ENCODE data around the gene CRISPLD2. TPM values are rescaled to one million over a fixed set of nuclear protein-coding genes. Genes with fewer than 3 reads are reported as not detected.

CRISPLD2 gene
- total RNA-seq, 1 donor: 40.2 TPM

DNA sequence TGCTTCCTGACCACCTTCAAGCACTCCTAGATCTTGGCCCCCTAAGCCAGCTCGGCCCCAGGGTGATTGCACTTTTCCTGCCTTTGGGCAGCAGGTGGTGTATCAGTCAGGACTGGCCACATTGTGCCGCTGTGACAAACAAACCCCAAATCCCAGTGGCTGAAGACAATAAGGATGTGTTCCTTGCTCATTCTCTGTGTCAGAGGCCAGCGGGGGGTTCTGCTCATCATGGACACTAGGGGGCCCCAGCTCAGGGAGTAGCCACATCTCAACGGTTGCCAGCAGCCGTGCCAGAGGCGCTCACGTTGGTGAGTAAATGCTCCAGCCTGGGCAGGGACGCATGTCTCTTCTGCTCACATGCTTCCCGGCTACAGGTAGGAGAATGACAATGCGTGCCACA is 131.1 kb downstream of the CRISPLD2 start:
- Histone ChIP-seq H3K9me3 (ENCODE audit: low read depth, low read length) (no peaks in the 10 kb centered on the region), H2AFZ (ENCODE audit: low read length) (no peak overlapping the region), H3K36me3 (ENCODE audit: insufficient read depth, low read length) (no peaks in the 10 kb centered on the region), H3K27me3 (ENCODE audit: insufficient read depth, low read length) (no peaks in the 10 kb centered on the region), H4K20me1 (ENCODE audit: insufficient read depth, low read length) (no peaks in the 10 kb centered on the region), H3K4me1 (ENCODE audit: insufficient read depth, low read length) (no peaks in the 10 kb centered on the region), H3K4me3 (ENCODE audit: insufficient read depth, low read length) (no peak overlapping the region), H3K27ac (ENCODE audit: low read depth, low read length) (no peak overlapping the region), H3K79me2 (ENCODE audit: insufficient read depth, low read length) (no peaks in the 10 kb centered on the region), H3K4me2 (ENCODE audit: insufficient read depth, low read length) (no peak overlapping the region)
- peak; percentile 51 for DNase-seq (ENCODE audit: insufficient read length, low spot score, missing footprints)
- TF ChIP-seq, protein P1, sequence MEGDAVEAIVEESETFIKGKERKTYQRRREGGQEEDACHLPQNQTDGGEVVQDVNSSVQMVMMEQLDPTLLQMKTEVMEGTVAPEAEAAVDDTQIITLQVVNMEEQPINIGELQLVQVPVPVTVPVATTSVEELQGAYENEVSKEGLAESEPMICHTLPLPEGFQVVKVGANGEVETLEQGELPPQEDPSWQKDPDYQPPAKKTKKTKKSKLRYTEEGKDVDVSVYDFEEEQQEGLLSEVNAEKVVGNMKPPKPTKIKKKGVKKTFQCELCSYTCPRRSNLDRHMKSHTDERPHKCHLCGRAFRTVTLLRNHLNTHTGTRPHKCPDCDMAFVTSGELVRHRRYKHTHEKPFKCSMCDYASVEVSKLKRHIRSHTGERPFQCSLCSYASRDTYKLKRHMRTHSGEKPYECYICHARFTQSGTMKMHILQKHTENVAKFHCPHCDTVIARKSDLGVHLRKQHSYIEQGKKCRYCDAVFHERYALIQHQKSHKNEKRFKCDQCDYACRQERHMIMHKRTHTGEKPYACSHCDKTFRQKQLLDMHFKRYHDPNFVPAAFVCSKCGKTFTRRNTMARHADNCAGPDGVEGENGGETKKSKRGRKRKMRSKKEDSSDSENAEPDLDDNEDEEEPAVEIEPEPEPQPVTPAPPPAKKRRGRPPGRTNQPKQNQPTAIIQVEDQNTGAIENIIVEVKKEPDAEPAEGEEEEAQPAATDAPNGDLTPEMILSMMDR (IDR thresholded peaks at IDR 0.05; ENCODE audit: extremely low read depth, low read depth, low read length): peak; percentile 36

DNA sequence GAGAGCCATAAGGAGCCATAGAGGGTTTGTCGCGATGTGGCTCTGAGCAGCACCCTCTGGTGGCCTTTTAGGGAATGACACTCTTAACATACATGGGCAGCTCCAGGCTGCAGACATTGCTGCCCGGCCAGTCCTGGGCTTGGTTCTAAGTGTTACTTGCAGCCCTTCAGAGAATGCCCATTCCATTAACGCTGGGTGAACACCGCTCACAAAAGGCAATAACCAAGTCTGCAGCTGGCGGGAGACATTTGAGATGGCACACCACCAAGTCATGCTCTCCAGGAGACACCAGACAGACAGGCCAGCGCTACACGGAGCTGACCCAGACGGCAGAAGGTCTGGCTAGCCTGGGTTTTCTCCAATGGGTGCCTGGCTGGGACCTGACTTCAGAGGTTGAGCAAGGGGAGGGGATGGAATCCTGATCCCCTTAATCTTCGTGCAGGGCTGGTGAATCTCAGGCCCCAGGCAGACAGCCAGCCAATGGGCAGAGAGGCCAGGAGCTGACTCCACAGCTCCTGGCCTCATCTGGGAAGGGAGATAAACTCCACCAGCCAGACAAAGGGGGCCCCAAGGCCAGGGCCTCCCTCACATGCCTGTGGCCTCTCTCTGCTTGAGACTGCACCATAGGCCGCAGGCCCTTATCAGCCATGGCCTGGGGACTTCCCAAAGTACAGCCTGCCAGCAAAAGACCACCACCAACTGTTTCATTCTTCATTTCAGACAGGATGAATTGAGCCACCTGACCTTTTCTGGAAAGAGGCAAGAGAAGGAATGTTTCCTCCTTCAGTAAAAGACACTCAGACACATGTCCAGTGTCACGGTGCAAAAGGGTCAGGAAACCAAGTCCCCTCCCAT is 132.8 kb downstream of the CRISPLD2 start:
- Histone ChIP-seq H2AFZ (ENCODE audit: low read length) (no peak overlapping the region), H3K27me3 (ENCODE audit: insufficient read depth, low read length) (no peaks in the 10 kb centered on the region)

DNA sequence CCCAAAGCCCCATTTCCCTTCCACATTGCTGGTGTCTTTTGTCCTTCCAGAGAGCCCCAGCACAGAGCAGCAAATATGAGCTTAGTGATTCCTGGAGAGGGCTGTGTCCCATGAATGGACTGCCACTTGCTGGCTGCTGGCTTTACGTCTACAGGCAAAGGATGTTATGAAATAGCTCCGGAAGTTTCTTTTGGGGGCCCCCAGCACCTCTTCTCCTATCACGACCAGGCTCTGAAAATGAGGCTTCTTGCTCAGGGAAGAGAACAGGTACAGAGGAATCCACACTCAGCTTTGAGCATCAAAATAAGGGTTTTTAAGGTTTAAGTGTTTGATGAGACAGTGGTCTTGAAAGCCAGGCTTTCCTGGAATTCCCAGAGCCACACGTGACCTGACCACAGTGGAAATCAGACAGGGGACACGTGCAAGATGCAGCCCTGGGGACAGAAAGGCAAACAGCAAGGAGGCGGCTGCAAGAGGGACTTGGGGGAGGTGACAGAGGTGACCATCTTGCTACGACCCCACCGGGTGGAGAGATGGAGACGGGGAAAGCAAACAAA is 133.5 kb downstream of the CRISPLD2 start:
- Histone ChIP-seq H3K79me2 (ENCODE audit: insufficient read depth, low read length) (no peaks in the 10 kb centered on the region), H3K36me3 (ENCODE audit: insufficient read depth, low read length) (no peaks in the 10 kb centered on the region), H2AFZ (ENCODE audit: low read length) (no peak overlapping the region), H3K9me3 (ENCODE audit: low read depth, low read length) (no peaks in the 10 kb centered on the region), H3K4me3 (ENCODE audit: insufficient read depth, low read length) (no peak overlapping the region), H3K4me1 (ENCODE audit: insufficient read depth, low read length) (no peaks in the 10 kb centered on the region), H3K27ac (ENCODE audit: low read depth, low read length) (no peak overlapping the region), H3K27me3 (ENCODE audit: insufficient read depth, low read length) (no peaks in the 10 kb centered on the region), H4K20me1 (ENCODE audit: insufficient read depth, low read length) (no peaks in the 10 kb centered on the region), H3K4me2 (ENCODE audit: insufficient read depth, low read length) (no peak overlapping the region)
- TF ChIP-seq, protein P1 (IDR thresholded peaks at IDR 0.05; ENCODE audit: extremely low read depth, low read depth, low read length): no peak
- DNase-seq (ENCODE audit: insufficient read length, low spot score, missing footprints): peak; percentile 84

More for the DNA sequence above, 132.8 kb downstream of the CRISPLD2 start:
- Histone ChIP-seq H3K4me2 (ENCODE audit: insufficient read depth, low read length) (no peak overlapping the region), H3K4me1 (ENCODE audit: insufficient read depth, low read length) (no peaks in the 10 kb centered on the region), H3K4me3 (ENCODE audit: insufficient read depth, low read length) (no peak overlapping the region), H3K9me3 (ENCODE audit: low read depth, low read length) (no peaks in the 10 kb centered on the region), H3K36me3 (ENCODE audit: insufficient read depth, low read length) (no peaks in the 10 kb centered on the region), H4K20me1 (ENCODE audit: insufficient read depth, low read length) (no peaks in the 10 kb centered on the region), H3K79me2 (ENCODE audit: insufficient read depth, low read length) (no peaks in the 10 kb centered on the region), H3K27ac (ENCODE audit: low read depth, low read length) (no peak overlapping the region)
- DNase-seq (ENCODE audit: insufficient read length, low spot score, missing footprints): peak; percentile 96
- TF ChIP-seq, protein P1 (IDR thresholded peaks at IDR 0.05; ENCODE audit: extremely low read depth, low read depth, low read length): peak; percentile 88

DNA sequence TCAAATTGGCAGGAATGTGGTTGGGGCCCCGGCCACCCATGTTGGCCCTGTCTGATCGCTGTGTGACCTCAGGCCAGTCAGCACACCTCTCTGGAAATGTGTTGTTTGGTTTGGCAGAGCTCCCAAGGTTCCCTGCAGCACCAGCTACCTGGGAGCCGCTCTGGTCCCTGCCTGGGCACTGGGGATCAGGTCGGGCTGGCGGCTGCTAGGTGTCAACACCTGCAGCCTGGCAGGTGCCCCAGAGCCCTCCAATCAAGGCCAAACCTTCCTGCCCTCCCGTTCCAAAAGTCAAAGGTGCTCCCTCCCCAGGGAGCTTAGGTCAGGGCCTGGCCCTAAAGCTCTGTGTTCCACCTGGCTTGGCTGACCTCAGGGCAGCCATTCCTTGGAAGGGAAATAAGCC is 135.6 kb downstream of the CRISPLD2 start:
- Histone ChIP-seq H2AFZ (ENCODE audit: low read length) (no peak overlapping the region), H3K4me2 (ENCODE audit: insufficient read depth, low read length) (no peak overlapping the region), H3K36me3 (ENCODE audit: insufficient read depth, low read length) (no peaks in the 10 kb centered on the region), H3K4me1 (ENCODE audit: insufficient read depth, low read length) (no peaks in the 10 kb centered on the region), H3K27ac (ENCODE audit: low read depth, low read length) (no peak overlapping the region), H4K20me1 (ENCODE audit: insufficient read depth, low read length) (no peaks in the 10 kb centered on the region), H3K79me2 (ENCODE audit: insufficient read depth, low read length) (no peaks in the 10 kb centered on the region), H3K27me3 (ENCODE audit: insufficient read depth, low read length) (no peaks in the 10 kb centered on the region), H3K4me3 (ENCODE audit: insufficient read depth, low read length) (no peak overlapping the region), H3K9me3 (ENCODE audit: low read depth, low read length) (no peaks in the 10 kb centered on the region)
- TF ChIP-seq, protein P1 (IDR thresholded peaks at IDR 0.05; ENCODE audit: extremely low read depth, low read depth, low read length): no peak
- peak; percentile 45 for DNase-seq (ENCODE audit: insufficient read length, low spot score, missing footprints)
